Upper lobe of right lung (tissue), 1 donor: ENCODE measurements around the gene ARID1B. TPM values are rescaled to one million over a fixed set of nuclear protein-coding genes. Genes with fewer than 3 reads are reported as not detected.
A peak's percentile ranks its signal among the peaks of the same experiment; 100 is the strongest.

Experiments
- ATAC-seq: fragments of 200-7000 bp; cut with Tn5 transposase; one replicate; pipeline ENCODE4 v1.9.1; 2020; ENCODE audit warnings: mild to moderate bottlenecking, moderate library complexity
- DNase-seq: peaks from one replicate; pipeline ENCODE4 v3.0.0-alpha.2; 2020
- H3K27ac ChIP-seq: fragments of 200-600 bp; one replicate; pipeline ENCODE4 v1.8.0; 2022
- H3K27me3 ChIP-seq: fragments of 200-600 bp; one replicate; pipeline ENCODE4 v1.8.0; 2022; ENCODE audit warnings: mild to moderate bottlenecking
- H3K36me3 ChIP-seq: fragments of 200-600 bp; one replicate; pipeline ENCODE4 v1.8.0; 2022
- H3K4me1 ChIP-seq: fragments of 200-600 bp; one replicate; pipeline ENCODE4 v1.8.0; 2022
- H3K4me3 ChIP-seq: fragments of 200-600 bp; one replicate; pipeline ENCODE4 v1.8.0; 2022; ENCODE audit warnings: mild to moderate bottlenecking
- H3K9me3 ChIP-seq: fragments of 200-600 bp; one replicate; pipeline ENCODE4 v1.8.0; 2022
- CTCF ChIP-seq: fragments of 200-600 bp; IDR thresholded peaks from one replicate; pipeline ENCODE4 v1.8.0; 2022; ENCODE audit warnings: antibody characterized with exemption
- intact Hi-C: fragments of 100-400 bp; cut with DNase I; formaldehyde crosslinking; loops from one replicate; pipeline ENCODE4 v1.11.0; 2022
- total RNA-seq: library from RNA; stranded (reverse); fragmentation: NEBNext Ultra II Directional; extraction: Animal tissue kit (Norgen Biotek cat#: 25700); gene quantifications from one replicate; pipeline ENCODE4 v1.2.1, GENCODE V29; 2021
- donor health status: DM: no; HTN: yes; CAD: no; lungs with severe emphysema.

ARID1B gene
- total RNA-seq, 1 donor from 2014 or later, result 80.4 TPM

DNA sequence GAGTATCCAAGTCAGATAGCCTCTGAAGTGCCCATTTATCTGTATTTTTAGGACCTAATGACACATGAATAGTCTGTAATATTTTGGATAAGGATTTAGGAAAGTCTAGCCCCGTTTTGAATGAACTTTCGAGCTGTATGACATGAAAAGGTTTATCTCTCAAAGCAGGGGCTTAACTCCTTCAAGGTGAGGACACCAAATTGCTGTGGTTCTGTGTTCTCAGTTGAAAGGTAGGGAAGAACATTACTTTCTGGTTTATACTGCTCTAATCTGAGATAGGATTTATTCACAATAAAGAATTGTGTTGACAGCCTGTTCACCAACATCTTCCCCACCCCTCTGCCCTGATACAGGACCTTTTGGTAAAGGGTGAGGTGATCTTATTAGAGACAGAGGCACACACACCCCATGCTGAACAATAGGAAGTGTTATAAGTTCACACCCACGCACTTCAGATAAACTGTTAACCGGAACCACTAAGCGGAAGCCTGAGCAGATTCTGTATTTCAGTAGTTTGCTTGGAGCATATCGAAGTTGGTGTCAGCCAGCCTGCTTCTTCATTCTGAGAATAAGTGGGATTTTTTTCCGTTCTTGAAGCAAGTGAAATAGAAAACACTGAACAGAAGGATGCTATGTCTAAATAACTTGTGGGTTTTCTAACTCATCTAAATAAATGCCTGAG, 322.9 kb downstream of the ARID1B start:
- ATAC-seq (peak; percentile 75), DNase-seq (no peak)
- TF ChIP-seq CTCF, result no peak
- H3K4me3 ChIP-seq, result no peak overlapping the region
- no peaks in the 10 kb centered on the region for H3K36me3 ChIP-seq
- H3K4me1 ChIP-seq, result peaks cover 10% of the 10 kb centered on the region
- intact Hi-C loops, result no loop called here
- no peaks in the 10 kb centered on the region for H3K27me3 ChIP-seq
- H3K27ac ChIP-seq, result peak overlapping the region; percentile 25
- H3K9me3 ChIP-seq, result no peaks in the 10 kb centered on the region

DNA sequence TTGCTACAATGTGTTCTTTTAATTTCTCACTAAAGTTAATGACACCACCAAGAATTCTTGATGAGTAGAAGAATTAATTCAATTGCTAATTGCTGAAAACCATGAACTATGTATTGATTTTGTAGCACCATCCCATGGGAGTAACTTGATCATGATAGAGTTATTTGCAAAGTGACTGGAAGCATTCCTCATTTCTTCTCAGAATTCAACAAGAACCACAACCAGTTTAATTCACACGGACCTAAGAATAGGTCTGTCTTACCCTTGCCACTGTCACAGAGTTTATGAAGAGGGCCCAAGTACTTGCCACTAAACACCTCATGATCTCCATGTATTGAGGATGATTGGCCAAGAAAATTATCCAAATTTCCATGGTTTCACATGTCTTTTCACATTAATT, 324.0 kb downstream of the ARID1B start:
- ATAC-seq, result no peak
- no peaks in the 10 kb centered on the region for H3K9me3 ChIP-seq
- DNase-seq, result no peak
- H3K36me3 ChIP-seq, result no peaks in the 10 kb centered on the region
- intact Hi-C loops, result no loop called here
- peaks cover 10% of the 10 kb centered on the region for H3K4me1 ChIP-seq
- no peak for TF ChIP-seq CTCF
- H3K27ac ChIP-seq, result no peak overlapping the region
- H3K27me3 ChIP-seq, result no peaks in the 10 kb centered on the region
- no peak overlapping the region for H3K4me3 ChIP-seq

DNA sequence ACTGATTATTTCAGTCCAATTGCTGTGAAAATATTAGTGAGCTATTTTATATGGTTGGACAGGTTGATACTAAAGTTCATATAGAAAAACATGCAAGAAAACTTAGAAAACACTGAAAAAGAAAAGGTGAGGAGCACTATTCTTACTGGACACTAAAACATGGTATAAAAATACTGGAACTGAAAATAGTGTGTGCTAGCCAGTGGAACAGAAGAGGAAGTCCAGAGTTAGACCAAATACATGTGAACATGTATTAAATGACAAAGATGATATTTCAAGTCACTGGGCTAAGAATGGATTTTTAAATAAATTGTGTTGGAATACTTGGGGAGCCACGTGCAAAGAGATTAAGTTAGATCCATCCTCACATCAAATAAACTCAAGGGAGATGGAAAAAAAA, 327.6 kb downstream of the ARID1B start:
- H3K4me3 ChIP-seq, result no peak overlapping the region
- no peak for TF ChIP-seq CTCF
- DNase-seq, result no peak
- no peak for ATAC-seq
- no peak overlapping the region for H3K27ac ChIP-seq
- no peaks in the 10 kb centered on the region for H3K27me3 ChIP-seq
- intact Hi-C loops, result no loop called here
- peaks cover 7% of the 10 kb centered on the region for H3K4me1 ChIP-seq
- no peaks in the 10 kb centered on the region for H3K36me3 ChIP-seq
- H3K9me3 ChIP-seq, result no peaks in the 10 kb centered on the region

DNA sequence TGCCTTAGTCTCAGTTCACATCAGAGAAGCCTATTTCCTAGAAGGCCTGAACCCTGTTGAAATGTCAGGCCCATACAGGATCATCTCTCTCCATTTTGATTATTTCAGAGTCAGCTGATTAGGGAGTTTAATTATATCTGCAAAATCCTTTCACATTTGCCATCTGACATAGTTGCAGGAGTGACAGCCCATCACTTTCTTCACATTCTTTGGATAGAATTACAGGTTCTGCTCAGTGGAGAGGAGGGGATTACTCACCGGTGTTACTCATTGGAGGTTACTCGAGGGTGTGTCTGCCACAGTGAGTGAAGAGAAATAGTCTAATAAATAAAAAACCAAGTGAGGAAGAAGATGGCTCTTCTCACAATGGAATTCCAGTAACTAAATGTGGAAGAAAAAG, 329.3 kb downstream of the ARID1B start:
- no peak overlapping the region for H3K27ac ChIP-seq

GRCh38 chr6:157107571-157107914, 330.4 kb downstream of the ARID1B start:
- intact Hi-C loops, result no loop called here
- no peak overlapping the region for H3K4me3 ChIP-seq
- TF ChIP-seq CTCF, result no peak
- ATAC-seq (no peak), DNase-seq (no peak)
- no peak overlapping the region for H3K27ac ChIP-seq
- no peaks in the 10 kb centered on the region for H3K27me3 ChIP-seq
- H3K9me3 ChIP-seq, result no peaks in the 10 kb centered on the region
- H3K4me1 ChIP-seq, result no peaks in the 10 kb centered on the region
- H3K36me3 ChIP-seq, result peaks cover 9% of the 10 kb centered on the region

More for the DNA sequence above, 329.3 kb downstream of the ARID1B start:
- Histone ChIP-seq H3K27me3 (no peaks in the 10 kb centered on the region), H3K4me3 (no peak overlapping the region), H3K36me3 (peaks cover 4% of the 10 kb centered on the region), H3K9me3 (no peaks in the 10 kb centered on the region), H3K4me1 (no peaks in the 10 kb centered on the region)
- no peak for TF ChIP-seq CTCF
- DNase-seq (no peak), ATAC-seq (no peak)
- intact Hi-C loops, result no loop called here
